ENCODE measurements around the gene SAMD4A. TPM values are rescaled to one million over a fixed set of nuclear protein-coding genes. Genes with fewer than 3 reads are reported as not detected.
A peak's percentile ranks its signal among the peaks of the same experiment; 100 is the strongest.

Gene SAMD4A
- total RNA-seq, 2 donors from 2014 or later = 1.9 to 8.0 TPM

GRCh38 chr14:54719406-54719805 lies 152.5 kb downstream of the SAMD4A start:
- Histone ChIP-seq H3K4me3 (ENCODE audit: low read length) (no peak overlapping the region), H3K27me3 (ENCODE audit: control insufficient read depth, insufficient read depth, low read length, poor library complexity, severe bottlenecking) (no peaks in the 10 kb centered on the region), H3K36me3 (ENCODE audit: control insufficient read depth, insufficient read depth, low read length) (no peaks in the 10 kb centered on the region), H3K27ac (ENCODE audit: low read depth, low read length) (no peak overlapping the region), H3K9me3 (ENCODE audit: control insufficient read depth, low read length) (no peaks in the 10 kb centered on the region), H3K9ac (ENCODE audit: extremely low read depth, low read length, poor library complexity, severe bottlenecking) (no peak overlapping the region), H3K4me1 (ENCODE audit: control insufficient read depth, insufficient read depth, low read length) (no peaks in the 10 kb centered on the region)
- H3K4me3 Mint-ChIP-seq = no peak overlapping the region
- DNase-seq = no peak
- TF ChIP-seq, protein P1, sequence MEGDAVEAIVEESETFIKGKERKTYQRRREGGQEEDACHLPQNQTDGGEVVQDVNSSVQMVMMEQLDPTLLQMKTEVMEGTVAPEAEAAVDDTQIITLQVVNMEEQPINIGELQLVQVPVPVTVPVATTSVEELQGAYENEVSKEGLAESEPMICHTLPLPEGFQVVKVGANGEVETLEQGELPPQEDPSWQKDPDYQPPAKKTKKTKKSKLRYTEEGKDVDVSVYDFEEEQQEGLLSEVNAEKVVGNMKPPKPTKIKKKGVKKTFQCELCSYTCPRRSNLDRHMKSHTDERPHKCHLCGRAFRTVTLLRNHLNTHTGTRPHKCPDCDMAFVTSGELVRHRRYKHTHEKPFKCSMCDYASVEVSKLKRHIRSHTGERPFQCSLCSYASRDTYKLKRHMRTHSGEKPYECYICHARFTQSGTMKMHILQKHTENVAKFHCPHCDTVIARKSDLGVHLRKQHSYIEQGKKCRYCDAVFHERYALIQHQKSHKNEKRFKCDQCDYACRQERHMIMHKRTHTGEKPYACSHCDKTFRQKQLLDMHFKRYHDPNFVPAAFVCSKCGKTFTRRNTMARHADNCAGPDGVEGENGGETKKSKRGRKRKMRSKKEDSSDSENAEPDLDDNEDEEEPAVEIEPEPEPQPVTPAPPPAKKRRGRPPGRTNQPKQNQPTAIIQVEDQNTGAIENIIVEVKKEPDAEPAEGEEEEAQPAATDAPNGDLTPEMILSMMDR (conservative IDR thresholded peaks at IDR 0.05) = no peak
- no peaks in the 10 kb centered on the region for H3K36me3 Mint-ChIP-seq (ENCODE audit: low read depth)
- no peaks in the 10 kb centered on the region for H3K27me3 Mint-ChIP-seq (ENCODE audit: insufficient read depth)
- H3K27ac Mint-ChIP-seq = no peak overlapping the region
- H3K9me3 Mint-ChIP-seq = no peaks in the 10 kb centered on the region
- WGBS, 2 experiments (ENCODE audit: insufficient coverage in 1 of 2, insufficient read length in 1 of 2) = 91 to 96% methylated on average over 3 to 4 of the region's 4 CpGs
- H3K4me1 Mint-ChIP-seq = peaks cover 12% of the 10 kb centered on the region

DNA sequence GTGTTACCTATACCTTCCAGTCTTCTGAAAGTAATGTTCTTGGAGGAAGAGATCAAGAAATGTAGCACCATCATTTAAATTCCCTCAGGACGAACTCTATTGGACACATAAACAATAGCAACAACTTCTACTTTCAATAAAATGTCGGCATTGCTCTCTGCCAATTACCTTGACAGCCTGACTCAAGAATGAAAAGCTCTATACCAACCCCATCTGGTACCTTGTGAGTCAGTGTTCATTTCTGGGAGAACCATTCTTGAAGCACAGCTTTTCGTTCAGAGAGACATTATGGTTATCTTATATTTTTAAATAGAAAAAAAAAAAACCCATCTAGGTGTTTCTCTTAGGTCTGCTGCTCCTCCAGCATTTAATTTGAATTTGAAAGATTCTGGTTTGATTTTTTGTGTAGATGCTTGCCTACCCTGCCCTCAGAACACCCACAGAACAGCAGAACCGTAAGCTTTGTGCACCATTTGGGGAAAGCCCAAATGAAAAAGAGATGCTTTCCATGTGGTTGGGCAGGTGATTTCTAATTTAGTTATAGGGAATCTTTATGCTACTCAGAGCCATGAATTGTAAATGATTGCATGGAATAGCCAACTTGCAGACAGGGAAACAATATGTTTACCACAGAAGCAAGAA lies 156.0 kb downstream of the SAMD4A start:
- Histone ChIP-seq H3K36me3 (ENCODE audit: control insufficient read depth, insufficient read depth, low read length) (no peaks in the 10 kb centered on the region), H3K4me1 (ENCODE audit: control insufficient read depth, insufficient read depth, low read length) (no peaks in the 10 kb centered on the region), H3K9ac (ENCODE audit: extremely low read depth, low read length, poor library complexity, severe bottlenecking) (no peak overlapping the region), H3K9me3 (ENCODE audit: control insufficient read depth, low read length) (no peaks in the 10 kb centered on the region), H3K4me3 (ENCODE audit: low read length) (no peak overlapping the region), H3K27ac (ENCODE audit: low read depth, low read length) (no peak overlapping the region), H3K27me3 (ENCODE audit: control insufficient read depth, insufficient read depth, low read length, poor library complexity, severe bottlenecking) (no peaks in the 10 kb centered on the region)
- Mint-ChIP-seq H3K4me1 (peaks cover 12% of the 10 kb centered on the region), H3K4me3 (no peak overlapping the region), H3K36me3 (ENCODE audit: low read depth) (no peaks in the 10 kb centered on the region), H3K9me3 (no peaks in the 10 kb centered on the region), H3K27ac (no peak overlapping the region), H3K27me3 (ENCODE audit: insufficient read depth) (no peaks in the 10 kb centered on the region)
- no peak for DNase-seq
- 67 to 85% methylated on average over 2 to 3 of the region's 4 CpGs for WGBS, 2 experiments (ENCODE audit: insufficient coverage in 1 of 2, insufficient read length in 1 of 2)
- TF ChIP-seq, protein P1 (conservative IDR thresholded peaks at IDR 0.05) = peak; percentile 66

DNA sequence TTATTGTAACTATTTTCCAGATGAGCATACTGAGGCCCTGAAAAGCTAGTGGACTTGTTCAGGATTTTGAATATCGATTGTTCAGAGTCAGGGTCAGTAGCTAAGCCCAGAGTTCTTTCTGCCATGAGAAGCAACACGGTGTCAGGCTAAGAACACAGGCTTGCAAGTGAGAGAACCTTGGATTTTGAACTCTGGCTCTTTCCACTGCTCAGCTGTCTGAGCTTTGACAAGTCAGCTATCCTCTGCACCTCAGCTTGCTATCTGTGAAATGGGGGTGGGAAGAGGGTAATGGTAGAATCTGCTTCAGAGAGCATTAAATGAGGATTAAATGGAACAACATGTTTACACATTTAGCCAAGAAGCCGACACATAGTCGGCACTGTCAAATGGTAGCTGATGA lies 157.2 kb downstream of the SAMD4A start:
- Mint-ChIP-seq H3K4me1 (peaks cover 12% of the 10 kb centered on the region), H3K4me3 (no peak overlapping the region), H3K27ac (no peak overlapping the region), H3K27me3 (ENCODE audit: insufficient read depth) (no peaks in the 10 kb centered on the region), H3K36me3 (ENCODE audit: low read depth) (no peaks in the 10 kb centered on the region), H3K9me3 (no peaks in the 10 kb centered on the region)
- 81 to 90% methylated on average over 4 of the region's 4 CpGs for WGBS, 2 experiments (ENCODE audit: insufficient coverage in 1 of 2, insufficient read length in 1 of 2)
- TF ChIP-seq, protein P1 (conservative IDR thresholded peaks at IDR 0.05) = no peak
- no peaks in the 10 kb centered on the region for H3K27me3 ChIP-seq (ENCODE audit: control insufficient read depth, insufficient read depth, low read length, poor library complexity, severe bottlenecking)
- H3K27ac ChIP-seq (ENCODE audit: low read depth, low read length) = no peak overlapping the region
- no peaks in the 10 kb centered on the region for H3K9me3 ChIP-seq (ENCODE audit: control insufficient read depth, low read length)
- no peak overlapping the region for H3K4me3 ChIP-seq (ENCODE audit: low read length)
- no peak for DNase-seq
- H3K4me1 ChIP-seq (ENCODE audit: control insufficient read depth, insufficient read depth, low read length) = no peaks in the 10 kb centered on the region
- H3K9ac ChIP-seq (ENCODE audit: extremely low read depth, low read length, poor library complexity, severe bottlenecking) = no peak overlapping the region
- H3K36me3 ChIP-seq (ENCODE audit: control insufficient read depth, insufficient read depth, low read length) = no peaks in the 10 kb centered on the region
